HUDEP-2 (cell line): ENCODE results near the gene CLIP1.
"Not testable (repeated sequence)": the region's sequence is repeated elsewhere in the genome, so short reads cannot be mapped to it uniquely, and the experiment has no call there.

Experiments used
- DNase-seq, 76 experiments: peaks; one replicate each; lab custom pipeline; 2025; ENCODE audit not compliant: unreplicated experiment in 76 of 76; lab: John Stamatoyannopoulos, UW

CLIP1 gene

DNA sequence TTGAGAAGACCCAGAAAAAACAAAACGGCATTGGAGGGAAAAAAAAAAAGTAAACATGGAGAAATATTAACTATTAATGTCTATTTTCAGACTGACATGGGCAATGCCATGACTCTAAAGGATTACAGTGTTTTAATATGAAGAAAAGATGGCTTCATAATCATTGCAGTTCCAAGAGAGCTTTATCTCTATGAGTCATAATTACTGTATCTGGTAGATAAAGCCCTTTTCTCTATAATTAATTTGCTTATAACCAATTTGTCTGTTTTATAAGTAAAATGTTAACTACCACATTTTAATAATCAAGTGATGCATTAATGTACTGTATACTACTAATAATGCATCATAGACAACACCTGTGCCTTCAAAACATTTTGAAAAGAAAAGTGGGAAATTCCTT is 59.7 kb downstream of the CLIP1 start:
- DNase-seq, result peak in 2 of 76 experiments; percentile 1 to 8

DNA sequence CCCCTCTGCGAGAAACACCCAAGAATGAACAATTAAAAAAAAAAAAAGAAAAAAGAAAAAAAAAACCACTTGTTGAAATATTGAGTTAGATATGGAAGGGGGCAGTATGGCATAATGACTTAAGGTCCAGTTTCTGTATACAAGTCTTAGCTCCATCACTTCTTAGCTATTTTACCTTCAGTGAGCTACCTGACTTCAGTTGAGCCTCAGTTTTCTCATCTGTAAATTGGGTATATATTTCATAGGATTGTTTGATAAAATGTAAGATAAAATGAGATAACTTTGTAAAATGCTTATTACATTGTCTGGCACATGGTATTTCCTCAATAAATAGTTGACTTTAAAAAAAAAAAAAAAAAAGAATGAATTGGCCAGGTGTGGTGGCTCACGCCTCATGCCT is 64.1 kb downstream of the CLIP1 start:
- not testable (repeated sequence) for DNase-seq

DNA sequence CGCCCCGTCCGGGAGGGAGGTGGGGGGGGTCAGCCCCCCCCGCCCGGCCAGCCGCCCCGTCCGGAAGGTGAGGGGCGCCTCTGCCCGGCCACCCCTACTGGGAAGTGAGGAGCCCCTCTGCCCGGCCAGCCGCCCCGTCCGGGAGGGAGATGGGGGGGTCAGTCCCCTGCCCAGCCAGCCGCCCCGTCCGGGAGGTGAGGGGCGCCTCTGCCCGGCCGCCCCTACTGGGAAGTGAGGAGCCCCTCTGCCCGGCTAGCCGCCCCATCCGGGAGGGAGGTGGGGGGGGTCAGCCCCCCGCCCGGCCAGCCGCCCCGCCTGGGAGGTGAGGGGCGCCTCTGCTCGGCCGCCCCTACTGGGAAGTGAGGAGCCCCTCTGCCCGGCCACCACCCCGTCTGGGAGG is 64.9 kb downstream of the CLIP1 start:
- not testable (repeated sequence) for DNase-seq

DNA sequence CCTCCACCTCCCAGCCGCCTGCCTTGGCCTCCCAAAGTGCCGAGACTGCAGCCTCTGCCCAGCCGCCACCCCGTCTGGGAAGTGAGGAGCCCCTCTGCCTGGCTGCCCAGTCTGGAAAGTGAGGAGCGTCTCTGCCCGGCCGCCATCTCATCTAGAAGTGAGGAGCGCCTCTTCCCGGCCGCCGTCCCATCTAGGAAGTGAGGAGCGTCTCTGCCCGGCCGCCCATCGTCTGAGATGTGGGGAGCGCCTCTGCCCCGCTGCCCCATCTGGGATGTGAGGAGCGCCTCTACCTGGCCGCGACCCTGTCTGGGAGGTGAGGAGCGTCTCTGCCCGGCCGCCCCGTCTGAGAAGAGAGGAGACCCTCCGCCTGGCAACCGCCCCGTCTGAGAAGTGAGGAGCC is 65.5 kb downstream of the CLIP1 start:
- DNase-seq, result not testable (repeated sequence)

DNA sequence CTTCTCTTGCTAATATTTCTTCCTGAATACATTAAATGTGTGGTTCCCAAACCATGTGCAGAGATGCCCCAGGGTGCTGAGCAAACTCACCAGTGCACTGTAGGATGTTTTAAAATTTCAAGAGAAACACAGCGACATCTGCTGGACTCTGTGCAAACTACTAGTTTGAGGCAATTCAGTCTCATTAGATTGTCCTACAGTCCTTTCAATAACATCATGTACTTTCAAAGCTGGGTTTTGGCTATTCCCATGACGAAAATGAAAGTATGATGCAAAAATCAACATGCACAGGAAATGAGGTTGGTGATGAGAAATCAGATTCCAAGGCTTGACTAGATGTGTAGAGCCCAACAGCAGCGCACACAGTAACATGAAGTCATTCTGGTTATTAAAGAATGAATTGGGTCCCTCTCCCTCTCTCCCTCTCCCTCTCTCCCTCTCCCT is 66.3 kb downstream of the CLIP1 start:
- peak in 43 of 76 experiments; percentile 1 to 62 (median 21) for DNase-seq

DNA sequence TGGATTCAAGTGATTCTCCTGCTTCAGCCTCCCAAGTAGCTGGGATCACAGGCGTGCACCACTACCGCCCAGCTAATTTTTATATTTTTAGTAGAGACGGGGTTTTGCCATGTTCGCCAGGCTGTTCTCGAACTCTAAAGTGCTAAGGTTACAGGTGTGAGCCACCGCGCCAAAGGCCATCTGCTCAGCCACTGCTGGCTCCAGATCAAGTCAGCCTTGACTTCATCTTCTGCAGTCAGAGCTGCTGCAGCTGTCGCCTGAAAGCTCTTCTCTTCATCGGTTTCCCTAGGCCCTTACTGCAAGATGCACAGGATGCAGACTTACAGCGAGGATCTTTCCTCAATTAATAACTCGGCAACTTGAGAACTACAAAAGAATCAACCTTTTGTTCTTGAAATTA is 66.8 kb downstream of the CLIP1 start:
- no peak for DNase-seq

DNA sequence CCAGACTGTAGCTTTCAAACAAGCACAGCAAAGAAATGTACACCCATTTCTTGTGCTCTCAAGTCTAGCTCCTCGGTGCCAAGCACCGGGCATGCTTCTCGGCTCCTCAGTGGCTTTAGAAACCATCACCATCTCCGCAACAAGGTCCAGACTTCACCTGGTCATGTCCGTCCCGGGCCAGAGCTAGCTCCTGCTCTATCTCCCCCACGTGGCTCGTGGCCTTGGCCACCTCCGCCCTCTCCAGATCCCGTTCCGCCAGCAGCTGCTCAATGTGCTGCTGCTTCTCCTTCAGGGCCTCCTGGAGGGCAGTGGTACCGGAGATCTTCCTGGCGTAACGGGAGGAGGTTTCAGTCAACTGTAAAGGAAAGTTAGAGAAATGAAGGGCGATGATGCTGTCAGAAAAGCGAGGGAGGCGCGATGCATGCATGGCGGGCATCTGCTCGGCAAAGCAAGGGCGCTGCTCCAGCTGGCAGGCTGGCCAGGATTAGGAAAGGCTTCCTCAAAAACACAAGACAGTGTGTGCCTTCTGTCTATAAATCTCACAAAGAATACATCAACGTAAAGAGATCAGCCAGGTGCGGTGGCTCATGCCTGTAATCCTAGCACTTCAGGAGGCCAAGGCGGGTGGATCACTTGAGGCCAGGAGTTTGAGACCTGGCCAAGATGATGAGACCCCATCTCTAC is 67.4 kb downstream of the CLIP1 start:
- DNase-seq, result no peak

DNA sequence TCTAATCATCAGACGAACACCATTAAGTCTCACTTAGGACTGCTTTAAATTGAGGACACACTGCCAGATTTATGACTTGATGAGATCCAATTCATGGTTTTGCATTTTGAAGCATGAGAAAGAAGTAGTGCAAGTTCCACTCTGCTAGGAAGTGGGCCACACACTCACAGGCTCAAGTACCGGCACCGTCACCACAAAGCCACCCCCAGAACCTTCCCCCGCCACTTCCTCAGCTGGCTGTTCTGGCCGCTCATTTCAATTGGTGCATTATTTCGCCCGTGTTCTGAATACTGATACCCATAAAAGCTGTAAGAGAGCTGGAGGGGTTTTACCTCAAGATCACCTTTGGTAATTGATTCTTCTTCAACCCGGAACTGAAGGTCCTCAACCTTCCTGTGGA is 70.1 kb downstream of the CLIP1 start:
- no peak for DNase-seq

DNA sequence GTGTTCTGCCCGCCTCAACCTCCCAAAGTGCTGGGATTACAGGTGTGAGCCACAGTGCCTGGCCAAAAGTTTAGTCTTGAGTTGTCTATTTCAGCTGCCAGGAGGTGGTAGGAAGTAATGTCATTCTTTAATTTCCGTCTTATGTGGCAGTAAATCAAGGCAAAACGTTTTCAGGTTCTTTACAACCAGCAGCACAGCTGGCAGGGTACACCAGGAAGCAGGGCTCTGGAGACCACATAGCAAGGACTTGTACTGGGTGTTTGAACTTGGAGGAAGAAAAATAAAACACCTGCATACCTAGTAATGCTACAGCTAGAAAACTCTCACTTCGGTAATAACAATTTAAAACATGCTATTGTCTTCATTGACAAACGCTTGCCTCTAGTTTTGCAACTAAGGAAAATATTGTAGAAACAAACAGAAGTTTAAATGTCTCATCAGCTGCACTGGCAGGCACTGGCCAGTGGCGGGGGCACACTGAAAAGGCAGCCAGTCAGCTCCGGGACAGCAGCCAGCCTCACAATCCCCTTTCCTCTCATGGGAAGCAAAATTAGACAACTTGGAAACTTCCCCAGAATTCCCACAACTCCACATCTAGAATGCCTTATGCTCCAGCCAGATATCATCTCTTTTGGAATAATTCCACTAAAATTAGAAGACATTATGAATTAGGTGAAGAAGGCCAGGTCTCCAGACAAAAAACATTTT is 72.2 kb downstream of the CLIP1 start:
- DNase-seq, result no peak

DNA sequence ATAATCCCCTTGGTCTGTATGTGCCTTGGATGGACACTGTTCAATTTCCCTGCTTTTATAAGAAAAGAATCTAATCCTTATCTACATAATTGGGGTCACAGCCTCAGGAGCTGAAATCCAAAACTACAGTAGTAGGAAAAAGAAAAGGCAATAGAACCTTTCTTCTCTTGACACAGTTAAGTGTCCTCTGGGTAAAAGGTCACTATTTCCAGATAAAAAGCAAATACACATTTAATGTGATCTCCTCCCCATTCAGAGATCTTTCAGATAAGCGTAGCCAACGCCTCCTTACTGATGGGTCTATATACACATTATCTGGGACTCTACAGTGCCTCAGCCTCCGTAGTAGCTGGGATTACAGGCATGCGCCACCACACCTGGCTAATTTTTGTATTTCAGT is 73.4 kb downstream of the CLIP1 start:
- DNase-seq, result peak in 1 of 76 experiments; percentile 4

DNA sequence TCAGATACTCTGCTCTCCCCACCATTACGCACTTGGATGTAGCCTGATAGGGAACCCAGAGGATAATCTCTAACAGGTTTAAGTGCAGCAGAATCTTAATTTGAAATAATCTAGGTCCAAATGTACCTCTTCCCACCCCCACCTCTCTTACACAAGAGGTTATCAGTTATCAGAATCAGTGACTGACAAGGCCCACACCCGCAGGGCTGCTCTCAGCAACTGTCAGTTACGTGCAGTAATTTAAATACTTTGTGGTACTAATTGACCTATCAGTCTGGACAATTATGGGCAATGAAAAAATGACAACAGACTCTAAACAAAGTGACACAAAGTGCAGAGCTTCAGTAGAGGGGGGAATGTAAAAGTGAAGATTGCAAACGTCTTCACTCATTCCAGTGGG is 74.0 kb downstream of the CLIP1 start:
- no peak for DNase-seq

DNA sequence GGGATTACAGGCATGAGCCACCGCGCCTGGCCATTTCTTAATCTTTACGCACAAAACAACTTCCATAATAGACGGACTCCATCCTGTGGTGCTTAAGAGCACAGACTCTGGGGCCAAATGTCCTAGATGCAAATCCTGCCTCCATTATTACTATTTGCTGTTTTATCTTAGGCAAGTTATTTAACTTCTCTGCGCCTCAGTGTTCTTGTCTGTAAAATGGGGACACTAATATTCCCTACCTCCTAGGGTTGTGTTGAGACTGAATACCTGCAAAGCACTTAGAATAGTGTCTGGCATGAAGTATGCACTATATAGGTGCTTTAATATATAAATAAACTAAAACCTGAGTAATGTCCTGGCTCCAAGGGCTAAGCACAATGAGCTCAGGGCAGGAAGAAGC is 76.4 kb downstream of the CLIP1 start:
- DNase-seq, result no peak

DNA sequence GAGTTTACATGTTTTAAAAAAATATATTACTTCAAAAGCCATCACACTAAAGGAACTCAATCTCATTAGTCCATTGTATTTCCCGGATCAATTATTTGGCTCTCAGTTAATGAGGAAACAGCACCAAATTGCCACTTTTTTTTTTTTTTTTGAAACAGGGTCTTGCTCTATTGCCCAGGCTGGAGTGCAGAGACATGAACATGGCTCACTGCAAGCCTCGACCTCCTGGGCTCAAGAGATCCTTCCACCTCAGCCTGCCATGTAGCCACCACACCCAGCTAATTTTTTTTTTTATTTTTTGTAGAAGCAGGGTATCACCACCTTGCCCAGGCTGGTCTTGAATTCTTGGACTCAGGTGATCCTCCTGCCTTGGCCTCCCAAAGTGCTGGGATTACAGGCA is 77.4 kb downstream of the CLIP1 start:
- no peak for DNase-seq

DNA sequence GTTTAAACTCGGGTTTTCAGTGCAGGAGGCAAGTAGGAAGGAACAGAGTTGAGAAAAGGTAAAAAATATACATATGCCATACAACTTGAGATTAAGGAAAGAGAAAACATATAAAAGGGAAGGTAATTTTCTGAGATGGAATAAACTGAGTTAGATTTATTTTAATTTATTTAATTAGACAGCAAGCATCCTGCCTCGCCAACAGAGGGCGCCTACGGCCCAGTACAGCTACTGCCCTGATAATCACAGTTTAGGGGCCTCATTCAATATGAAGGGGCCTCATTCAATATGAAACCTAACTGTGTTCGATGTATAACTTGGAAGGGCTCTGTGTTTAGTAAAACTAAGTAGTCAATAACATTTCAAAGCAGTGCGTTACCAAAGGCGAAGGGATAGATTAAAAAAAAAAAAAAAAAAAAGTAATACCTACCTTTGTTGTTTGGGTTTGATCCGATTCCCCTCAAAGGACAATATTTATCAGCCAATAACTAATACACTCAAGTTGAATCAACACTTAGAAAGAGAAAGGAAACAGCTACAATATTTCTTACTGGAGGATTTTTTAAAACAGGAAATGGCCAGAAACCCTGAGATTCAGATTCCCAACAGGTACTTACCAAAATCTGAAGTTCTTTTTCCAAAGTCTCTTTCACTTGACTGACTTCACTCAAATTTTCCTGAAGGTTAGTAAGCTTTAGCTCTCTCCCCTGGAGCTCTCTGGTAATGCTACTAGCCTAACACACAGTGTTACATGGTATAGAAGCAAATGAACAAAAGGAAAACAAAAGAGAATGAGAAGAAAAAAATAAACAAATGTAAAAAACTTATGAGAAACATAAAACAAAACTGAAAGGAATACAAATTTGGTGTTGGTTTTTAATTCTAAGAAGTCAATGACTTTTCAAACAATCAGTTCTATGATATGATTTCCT is 86.2 kb downstream of the CLIP1 start:
- peak in 28 of 76 experiments; percentile 2 to 52 (median 16) for DNase-seq

DNA sequence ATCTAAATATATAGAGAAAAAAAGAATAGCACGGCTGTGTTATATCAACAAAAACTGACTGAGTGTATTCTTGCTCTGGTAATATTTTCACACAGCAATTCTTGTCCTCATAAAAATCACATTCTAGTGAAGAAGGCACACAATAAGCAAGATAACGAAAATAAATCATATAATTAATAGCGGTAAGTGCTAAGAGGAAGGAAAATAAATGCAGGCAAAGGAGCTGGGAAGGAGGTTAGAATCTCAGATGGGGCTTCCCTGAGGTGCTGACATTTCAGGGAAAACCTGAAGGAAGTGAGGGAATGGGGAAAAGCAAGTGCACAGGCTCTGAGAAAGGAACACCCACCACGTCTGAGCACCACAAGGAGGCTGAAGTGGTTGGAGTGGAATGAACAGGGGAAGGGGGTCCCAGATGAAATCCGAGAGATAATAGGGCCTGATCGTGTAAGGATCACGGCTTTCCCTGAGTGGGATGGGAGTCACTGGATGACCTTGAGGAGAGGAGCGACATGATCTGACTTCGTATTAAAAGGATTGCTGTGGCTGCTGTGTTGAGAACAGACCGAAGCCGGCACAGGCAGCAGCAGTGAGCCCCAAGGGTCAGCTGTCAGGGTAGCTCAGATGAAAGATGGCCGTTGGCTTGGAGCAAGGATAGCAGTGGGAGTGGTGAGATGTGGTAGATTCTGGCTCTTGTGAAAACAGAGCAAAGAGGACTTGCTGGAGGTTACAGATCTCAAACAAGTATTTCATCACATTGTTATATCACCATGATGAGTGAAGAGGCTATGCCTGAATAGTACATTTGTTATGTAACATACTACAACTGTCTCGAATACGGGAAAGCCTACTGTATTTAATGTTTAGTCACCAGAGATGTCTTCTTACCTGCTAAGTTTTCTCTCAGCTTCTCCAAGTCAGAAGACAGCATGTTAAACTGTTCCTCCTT is 89.1 kb downstream of the CLIP1 start:
- DNase-seq, result no peak

DNA sequence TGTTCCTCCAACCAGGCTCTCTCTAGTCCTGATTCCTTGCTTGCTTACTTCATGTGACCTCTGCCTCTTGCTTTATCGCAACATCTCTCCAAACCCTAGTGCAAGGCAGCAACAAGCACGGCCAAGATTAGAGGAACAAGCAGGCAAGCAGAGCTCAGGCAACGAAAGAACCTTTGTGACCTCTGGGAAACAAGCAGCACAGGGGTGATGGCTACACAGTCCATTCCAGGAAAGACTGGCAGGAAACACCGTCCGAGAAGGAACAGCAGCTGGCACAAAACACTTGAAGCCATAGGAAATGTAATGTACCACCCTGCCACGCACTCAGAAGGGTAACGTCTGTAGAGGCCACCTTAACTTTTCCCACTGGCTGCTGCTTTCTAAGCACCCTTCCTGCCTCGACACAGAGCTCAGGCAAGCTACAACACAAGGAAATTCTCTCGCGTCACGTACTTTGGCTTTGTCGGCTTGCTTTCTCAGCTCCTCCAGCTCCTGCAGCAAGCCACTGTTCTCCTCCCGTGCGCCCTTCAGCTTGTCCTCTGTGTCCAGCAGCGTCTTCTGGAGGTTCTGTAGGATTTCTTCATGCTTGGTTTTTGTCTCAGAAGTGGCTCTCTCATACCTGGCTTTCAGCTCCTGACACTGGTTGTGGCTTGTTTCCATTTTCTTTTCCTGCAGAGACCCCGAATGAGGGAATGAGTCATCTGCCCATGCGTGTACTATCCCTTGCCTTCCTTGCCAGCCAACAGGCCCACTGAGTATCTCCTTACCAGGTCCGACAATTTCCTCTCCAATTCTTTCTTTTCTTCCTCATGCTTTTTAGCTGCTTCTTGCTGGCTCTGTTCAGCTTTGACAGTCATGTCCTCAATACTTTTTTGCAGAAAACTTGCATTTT is 94.7 kb downstream of the CLIP1 start:
- no peak for DNase-seq

DNA sequence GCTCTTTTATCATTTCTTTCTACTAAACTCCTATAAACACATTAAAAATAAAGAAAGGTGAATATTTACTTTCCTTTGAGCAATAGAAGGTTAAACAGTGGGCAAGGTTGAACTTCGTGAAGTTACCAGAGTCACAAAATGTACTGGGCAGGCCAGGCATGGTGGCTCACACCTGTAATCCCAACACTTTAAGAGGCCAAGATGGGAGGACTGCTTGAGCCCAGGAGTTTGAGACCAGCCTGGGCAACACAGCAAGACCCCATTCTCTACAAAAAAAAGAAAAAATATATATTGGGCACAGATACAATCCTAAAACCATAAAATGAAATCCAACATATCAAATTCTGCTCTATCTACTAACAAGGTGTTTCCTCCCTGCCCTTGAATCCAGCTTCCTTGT is 95.5 kb downstream of the CLIP1 start:
- DNase-seq, result no peak

DNA sequence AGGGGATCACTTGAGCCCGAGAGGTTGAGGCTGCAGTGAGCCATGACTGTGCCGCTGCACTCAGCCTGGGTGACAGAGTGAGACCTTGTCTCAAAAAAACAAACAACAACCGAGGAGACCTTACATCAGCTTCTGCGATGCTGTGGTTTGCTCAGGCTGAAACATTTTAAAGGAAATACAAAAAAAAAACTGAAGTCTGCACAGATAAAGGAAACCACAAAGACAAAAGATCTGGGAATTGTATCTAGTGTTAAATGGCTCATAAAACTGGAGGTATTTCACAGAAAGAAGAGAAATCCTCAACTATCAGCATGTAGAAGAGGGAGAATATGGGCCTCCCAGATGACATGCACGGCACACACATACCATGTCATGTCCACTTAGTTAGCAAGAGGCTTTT is 95.9 kb downstream of the CLIP1 start:
- no peak for DNase-seq

DNA sequence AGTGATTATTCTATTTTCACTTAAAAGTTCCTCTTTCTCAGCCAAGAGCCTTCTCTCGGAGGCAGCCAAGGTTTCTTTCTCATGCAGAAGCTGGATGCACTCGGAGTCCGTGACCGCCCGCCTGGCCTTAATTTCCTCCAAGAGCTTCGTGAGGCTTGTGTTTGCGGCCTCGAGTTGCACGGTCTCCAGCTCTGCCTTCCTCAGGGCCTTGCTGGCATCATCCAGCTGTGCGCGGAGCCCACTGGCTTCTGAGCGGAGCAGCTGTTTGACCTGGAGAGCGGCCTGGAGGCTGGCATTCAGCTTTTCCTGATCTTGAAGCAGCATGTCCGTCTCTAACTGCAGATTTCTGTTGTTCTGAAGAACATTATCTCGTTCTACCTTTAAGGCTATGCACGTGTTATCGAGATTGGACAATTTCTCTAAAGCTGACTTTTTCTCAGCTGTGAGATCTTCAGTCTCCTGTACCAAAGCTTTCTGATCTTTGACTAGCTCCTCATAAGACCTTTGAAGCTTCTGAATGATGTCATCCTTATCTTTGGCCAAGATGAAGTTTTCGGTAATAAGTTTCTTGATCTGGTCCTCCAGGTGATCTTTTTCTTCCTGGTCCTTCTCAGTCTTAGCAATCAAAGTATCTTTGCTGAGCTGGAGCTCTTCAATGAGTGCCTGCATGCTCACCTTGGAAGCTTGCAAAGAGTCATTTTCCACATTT is 99.0 kb downstream of the CLIP1 start:
- DNase-seq, result no peak
